Endothelial cell of umbilical vein (primary cell): ENCODE data around the gene STK32C. TPM values are rescaled to one million over a fixed set of nuclear protein-coding genes. Genes with fewer than 3 reads are reported as not detected.

Experiments
- BruUV-seq: library from RNA; stranded (reverse); fragments of 400-500 nt; replicated peaks from 2 replicates; lab custom pipeline; 2021; lab: Mats Ljungman, UMichigan
- CTCF ChIA-PET: fragments of 300-600, 350-600 bp; sonication (Branson Sonifier 250); formaldehyde crosslinking; loops from one replicate; lab custom pipeline; 2021; ENCODE audit warnings: antibody characterized with exemption, inconsistent platforms; lab: Charles Lee
- POLR2A ChIA-PET: fragments of 300-600, 350-600 bp; sonication (Branson Sonifier 250); formaldehyde crosslinking; loops from one replicate; lab custom pipeline; 2021; ENCODE audit warnings: antibody characterized with exemption, inconsistent platforms; lab: Charles Lee
- DNase-seq: peaks from one replicate; pipeline ENCODE4 v3.0.0-alpha.2; 2011; ENCODE audit warnings: low read depth, low spot score
- FAIRE-seq: peaks from 2 replicates; lab custom pipeline; 2011; peaks lifted over from hg19 to GRCh38; lab: Jason Lieb, UNC
- H2AFZ ChIP-seq: 2 replicates; pipeline ENCODE4 v1.6.0; 2012; ENCODE audit warnings: low read depth, low read length, control low read depth, inconsistent platforms
- H3K27ac ChIP-seq: 2 replicates; pipeline ENCODE4 v1.5.1; 2011; ENCODE audit warnings: low read depth, mild to moderate bottlenecking, control low read depth, low read length, moderate library complexity; ENCODE audit not compliant: insufficient read depth
- H3K27me3 ChIP-seq, 2 experiments: 2 replicates each; pipeline versions ENCODE4 v1.6.0 to v1.6.1; 2011; ENCODE audit warnings: low read length in 2 of 2, mixed read lengths in 1 of 2; ENCODE audit not compliant: control insufficient read depth in 2 of 2, insufficient read depth in 2 of 2
- H3K36me3 ChIP-seq, 2 experiments: 2 replicates in 1 of 2; 3 replicates in 1 of 2; pipeline ENCODE4 v1.5.1; 2011; ENCODE audit warnings: low read length in 2 of 2, mild to moderate bottlenecking in 1 of 2, moderate library complexity in 1 of 2; ENCODE audit not compliant: control insufficient read depth in 2 of 2, insufficient read depth in 2 of 2; ENCODE audit errors: extremely low read depth in 1 of 2
- H3K4me1 ChIP-seq: 3 replicates; pipeline ENCODE4 v1.5.1; 2011; ENCODE audit warnings: mild to moderate bottlenecking, low read length; ENCODE audit not compliant: control insufficient read depth, insufficient read depth; ENCODE audit errors: extremely low read depth
- H3K4me2 ChIP-seq: 2 replicates; pipeline ENCODE4 v1.6.1; 2011; ENCODE audit warnings: low read length, control low read depth, mixed read lengths; ENCODE audit not compliant: insufficient read depth
- H3K4me3 ChIP-seq, 3 experiments: fragments of 200-600 bp in 1 of 3; sonication (generic), shearing (Covaris generic) in 1 of 3; replicated peaks in 1 of 3; 2 replicates each; pipeline ENCODE4 v1.5.1; 2011 to 2016; ENCODE audit warnings: control low read depth in 3 of 3, low read length in 3 of 3, mild to moderate bottlenecking in 2 of 3, inconsistent platforms in 1 of 3, low read depth in 1 of 3, moderate library complexity in 1 of 3; ENCODE audit not compliant: insufficient read depth in 1 of 3
- H3K79me2 ChIP-seq: 2 replicates; pipeline ENCODE4 v1.6.0; 2012; ENCODE audit warnings: low read length, inconsistent platforms; ENCODE audit not compliant: control insufficient read depth, insufficient read depth
- H3K9ac ChIP-seq: replicated peaks from 2 replicates; pipeline ENCODE3; 2011; ENCODE audit warnings: low read length, control low read depth; ENCODE audit not compliant: insufficient read depth; ENCODE audit errors: extremely low read depth
- H3K9me1 ChIP-seq: replicated peaks from 3 replicates; pipeline ENCODE4 v1.6.0; 2011; ENCODE audit warnings: mild to moderate bottlenecking, low read length; ENCODE audit not compliant: control insufficient read depth, insufficient read depth; ENCODE audit errors: extremely low read depth
- H3K9me3 ChIP-seq: replicated peaks from 2 replicates; pipeline ENCODE4 v1.5.1; 2012; ENCODE audit warnings: low read length, inconsistent platforms; ENCODE audit not compliant: control insufficient read depth, insufficient read depth
- H4K20me1 ChIP-seq: replicated peaks from 2 replicates; pipeline ENCODE3; 2011; ENCODE audit warnings: mild to moderate bottlenecking, low read length; ENCODE audit not compliant: control insufficient read depth, insufficient read depth; ENCODE audit errors: extremely low read depth
- CTCF ChIP-seq, 2 donors: IDR thresholded peaks; 1 replicate in 1 of 2; 2 replicates in 1 of 2; pipeline ENCODE4 v1.5.1; 2011; ENCODE audit warnings: low read length in 2 of 2, mild to moderate bottlenecking in 2 of 2, moderate library complexity in 2 of 2, control low read depth in 1 of 2, inconsistent platforms in 1 of 2, low read depth in 1 of 2; ENCODE audit not compliant: insufficient read depth in 1 of 2; ENCODE audit errors: extremely low read depth in 1 of 2
- EZH2 ChIP-seq: IDR thresholded peaks from 2 replicates; pipeline ENCODE4 v1.6.1; 2012; ENCODE audit warnings: borderline replicate concordance, low read depth, mild to moderate bottlenecking, moderate library complexity, low read length, inconsistent platforms; ENCODE audit not compliant: severe bottlenecking
- FOS ChIP-seq: IDR thresholded peaks from 2 replicates; pipeline ENCODE4 v1.6.1; 2011; ENCODE audit warnings: mild to moderate bottlenecking, low read length, moderate library complexity, borderline replicate concordance; ENCODE audit not compliant: insufficient read depth
- GATA2 ChIP-seq: IDR thresholded peaks from 2 replicates; pipeline ENCODE4 v1.7.0; 2011; ENCODE audit warnings: low read depth, mild to moderate bottlenecking, moderate library complexity, mixed read lengths, low read length; ENCODE audit not compliant: insufficient read length, insufficient read depth
- JUN ChIP-seq: IDR thresholded peaks from 2 replicates; pipeline ENCODE4 v1.6.1; 2011; ENCODE audit warnings: borderline replicate concordance, low read depth; ENCODE audit not compliant: insufficient read length, insufficient read depth
- MAX ChIP-seq: IDR thresholded peaks from 2 replicates; pipeline ENCODE4 v1.6.1; 2011; ENCODE audit not compliant: insufficient read depth, insufficient read length
- MYC ChIP-seq: IDR thresholded peaks from one replicate; pipeline ENCODE4 v1.6.1; 2011; ENCODE audit warnings: mild to moderate bottlenecking, low read depth, low read length
- POLR2A ChIP-seq: IDR thresholded peaks from 2 replicates; pipeline ENCODE4 v1.6.1; 2012; ENCODE audit warnings: low read depth, mild to moderate bottlenecking, control low read depth, low read length
- POLR2AphosphoS5 ChIP-seq: IDR thresholded peaks from 2 replicates; pipeline ENCODE4 v1.6.1; 2012; ENCODE audit warnings: low read depth, mild to moderate bottlenecking, control low read depth, low read length, moderate library complexity; ENCODE audit not compliant: insufficient read depth
- dilution Hi-C: fragments of 300-500 bp; cut with MboI; formaldehyde crosslinking; loops from one replicate; pipeline ENCODE4 v1.15.0; 2019; ENCODE audit warnings: low sequenced_read_pairs; ENCODE audit not compliant: extremely low pct_ligation_motif_present
- intact Hi-C: fragments of 100-400 bp; cut with micrococcal nuclease; formaldehyde crosslinking; loops from one replicate; pipeline ENCODE4 v1.10.0; 2022
- polyA plus RNA-seq, 4 experiments: library from polyadenylated mRNA; depleted of rRNA in 3 of 4; stranded (reverse) in 3 of 4; unstranded in 1 of 4; fragments of >200 nt; gene quantifications; 2 replicates each; pipeline versions ENCODE4 v1.2.1 to v1.2.3, GENCODE V29; 2011 to 2012; ENCODE audit warnings: missing spikeins in 1 of 4
- total RNA-seq: library from RNA; stranded (reverse); gene quantifications from 2 replicates; pipeline ENCODE4 v1.2.3, GENCODE V29; 2021

The STK32C gene
- total and polyA plus RNA-seq, 2 donors (not counting 3 experiments of a cell fraction or from before 2014, with no cell fraction given): 5.4 to 14.1 TPM

- Histone ChIP-seq H3K9ac (no peak overlapping the region), H2AFZ (no peak overlapping the region), H4K20me1 (no peaks in the 10 kb centered on the region), H3K27me3 (no peaks in the 10 kb centered on the region), H3K9me1 (no peaks in the 10 kb centered on the region), H3K4me2 (no peak overlapping the region), H3K27ac (no peak overlapping the region), H3K36me3 (no peaks in the 10 kb centered on the region), H3K4me1 (peaks cover 5% of the 10 kb centered on the region), H3K9me3 (no peaks in the 10 kb centered on the region), H3K4me3 (no peak overlapping the region), H3K79me2 (peaks cover 3% of the 10 kb centered on the region)
- no peak for FAIRE-seq
- TF ChIP-seq FOS: no peak
- TF ChIP-seq POLR2A: no peak
- TF ChIP-seq POLR2AphosphoS5: no peak
- TF ChIP-seq MAX: no peak
- TF ChIP-seq EZH2: no peak
- no peak for TF ChIP-seq CTCF (IDR thresholded peaks at IDR 0.05; ENCODE audit: extremely low read depth in 1 of 2, insufficient read depth in 1 of 2, low read depth in 1 of 2, low read length in 2 of 2)
- no peak for TF ChIP-seq MYC
- no peak for TF ChIP-seq JUN
- no peak for TF ChIP-seq GATA2
- DNase-seq: no peak
- ChIA-PET CTCF (no interaction called here), POLR2A (no interaction called here)
- intact Hi-C loops (no loop called here), dilution Hi-C loops (no loop called here)
- no TSS peak for BruUV-seq
Observed at GRCh38 chr10:132321726-132322125, 14.0 kb upstream of the STK32C start.
